Vagina (tissue), 2 donors: ENCODE measurements around the gene RBP5.

Experiments
- CTCF ChIP-seq, 3 experiments: fragments of 450-650 bp in 2 of 3; fragments of 200-600 bp in 1 of 3; sonication (generic) in 1 of 3; IDR thresholded peaks; one replicate each; pipeline ENCODE4 v1.5.1; 2017 to 2019; ENCODE audit warnings: antibody characterized with exemption in 3 of 3, mild to moderate bottlenecking in 2 of 3, moderate library complexity in 2 of 3
- POLR2A ChIP-seq, 2 donors: fragments of 450-650 bp; IDR thresholded peaks; one replicate each; pipeline ENCODE4 v1.6.1; 2017; ENCODE audit warnings: antibody characterized with exemption in 2 of 2, mild to moderate bottlenecking in 2 of 2, moderate library complexity in 2 of 2
- POLR2AphosphoS5 ChIP-seq, 2 donors: sonication (generic); formaldehyde crosslinking; IDR thresholded peaks; one replicate each; pipeline ENCODE4 v1.9.0; 2017; ENCODE audit warnings: antibody characterized with exemption in 2 of 2, mild to moderate bottlenecking in 2 of 2, low read depth in 1 of 2; ENCODE audit not compliant: insufficient read depth in 1 of 2

- TF ChIP-seq POLR2A (IDR thresholded peaks at IDR 0.05) (no peak), CTCF (IDR thresholded peaks at IDR 0.05) (no peak), POLR2AphosphoS5 (IDR thresholded peaks at IDR 0.05; ENCODE audit: insufficient read depth in 1 of 2, low read depth in 1 of 2) (no peak)
Measured at GRCh38 chr12:7136071-7136470, 7.4 kb upstream of the RBP5 start.
